ENCODE data around the gene GLYATL3.

The GLYATL3 gene

DNA sequence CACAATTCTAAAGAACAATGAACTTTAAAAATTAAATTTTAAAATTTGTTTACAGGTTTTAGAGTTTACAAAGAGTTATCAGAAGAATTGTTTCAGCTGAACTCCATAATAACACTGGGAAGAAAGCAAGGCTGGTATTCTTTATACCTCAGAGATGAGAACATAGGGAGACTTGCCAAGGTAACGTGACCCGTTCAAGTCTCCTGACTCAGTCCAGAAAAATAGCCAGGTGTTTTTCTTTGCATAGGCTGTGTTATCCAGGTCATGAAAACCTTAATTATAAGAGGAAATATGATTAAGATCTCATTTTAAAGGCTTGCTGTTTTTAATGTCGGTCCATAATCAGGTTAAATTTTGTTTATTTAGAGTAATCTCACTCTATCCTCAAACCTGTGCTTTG, 42.2 kb downstream of the GLYATL3 start:
- H3K4me3 ChIP-seq (ENCODE audit: low read depth, low read length): no peak overlapping the region
- TF ChIP-seq, protein P1, sequence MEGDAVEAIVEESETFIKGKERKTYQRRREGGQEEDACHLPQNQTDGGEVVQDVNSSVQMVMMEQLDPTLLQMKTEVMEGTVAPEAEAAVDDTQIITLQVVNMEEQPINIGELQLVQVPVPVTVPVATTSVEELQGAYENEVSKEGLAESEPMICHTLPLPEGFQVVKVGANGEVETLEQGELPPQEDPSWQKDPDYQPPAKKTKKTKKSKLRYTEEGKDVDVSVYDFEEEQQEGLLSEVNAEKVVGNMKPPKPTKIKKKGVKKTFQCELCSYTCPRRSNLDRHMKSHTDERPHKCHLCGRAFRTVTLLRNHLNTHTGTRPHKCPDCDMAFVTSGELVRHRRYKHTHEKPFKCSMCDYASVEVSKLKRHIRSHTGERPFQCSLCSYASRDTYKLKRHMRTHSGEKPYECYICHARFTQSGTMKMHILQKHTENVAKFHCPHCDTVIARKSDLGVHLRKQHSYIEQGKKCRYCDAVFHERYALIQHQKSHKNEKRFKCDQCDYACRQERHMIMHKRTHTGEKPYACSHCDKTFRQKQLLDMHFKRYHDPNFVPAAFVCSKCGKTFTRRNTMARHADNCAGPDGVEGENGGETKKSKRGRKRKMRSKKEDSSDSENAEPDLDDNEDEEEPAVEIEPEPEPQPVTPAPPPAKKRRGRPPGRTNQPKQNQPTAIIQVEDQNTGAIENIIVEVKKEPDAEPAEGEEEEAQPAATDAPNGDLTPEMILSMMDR (IDR thresholded peaks at IDR 0.05; ENCODE audit: low read depth, low read length, missing control alignments): no peak
- DNase-seq (ENCODE audit: low read depth): no peak
- in situ Hi-C loops (cut with HindIII; ENCODE audit: low sequenced_read_pairs): no loop called here

DNA sequence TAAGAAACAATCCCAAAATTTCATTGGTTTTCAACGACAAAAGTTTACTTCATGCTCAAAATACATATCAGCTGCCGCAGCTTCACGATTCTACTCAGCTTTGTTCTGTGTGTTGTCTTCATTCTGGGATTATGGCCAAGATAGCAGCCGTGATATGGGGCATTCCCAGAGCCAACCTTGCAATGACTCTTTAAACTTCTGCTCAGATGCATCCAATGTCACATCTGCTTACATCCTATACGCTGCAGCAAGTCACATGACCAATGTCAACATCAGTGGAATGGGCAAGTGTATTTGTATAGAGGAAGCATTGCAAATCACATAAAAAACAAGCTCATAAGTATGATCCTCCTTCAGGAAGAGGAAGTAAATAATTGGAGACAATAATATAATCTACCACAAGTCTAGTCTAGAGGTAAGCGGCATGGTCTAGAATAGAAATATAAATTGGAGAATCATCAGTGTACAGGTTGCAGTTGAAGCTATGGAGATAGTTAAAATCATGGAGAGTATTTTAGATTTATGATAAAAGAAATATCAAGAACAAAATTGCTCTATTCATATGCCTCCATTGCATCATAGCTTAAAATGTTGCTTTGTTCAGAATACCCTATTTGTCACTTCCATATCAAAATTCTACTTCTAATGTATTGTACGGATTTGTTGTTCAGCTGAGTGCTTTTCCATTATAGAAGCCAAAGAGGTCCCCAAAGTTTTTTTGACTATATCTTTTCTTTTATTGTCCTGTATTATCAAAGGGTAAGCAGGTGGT, 43.5 kb downstream of the GLYATL3 start:
- in situ Hi-C loops (cut with HindIII; ENCODE audit: low sequenced_read_pairs): no loop called here

DNA sequence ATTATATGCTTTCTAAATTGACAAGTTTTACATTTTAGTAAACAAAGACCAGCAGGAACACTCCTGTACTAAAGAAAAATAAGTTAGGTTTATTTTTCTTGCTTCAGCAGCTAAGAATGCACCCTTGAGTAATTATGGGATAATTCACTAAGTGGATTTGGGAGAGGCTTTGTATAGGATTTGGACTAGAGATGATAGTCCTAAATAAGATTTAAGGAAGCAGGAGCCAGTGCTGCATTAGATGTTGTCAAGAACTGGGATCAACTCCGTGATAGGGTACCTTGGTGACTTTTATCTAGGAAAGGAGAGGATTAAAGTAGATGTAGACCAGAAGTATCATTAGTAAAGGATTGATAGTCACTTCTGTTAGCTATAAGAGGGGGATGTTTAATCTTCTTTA, 46.6 kb downstream of the GLYATL3 start:
- no peak overlapping the region for H3K4me3 ChIP-seq (ENCODE audit: low read depth, low read length)
- in situ Hi-C loops (cut with HindIII; ENCODE audit: low sequenced_read_pairs): no loop called here
- DNase-seq (ENCODE audit: low read depth): no peak
- TF ChIP-seq, protein P1 (IDR thresholded peaks at IDR 0.05; ENCODE audit: low read depth, low read length, missing control alignments): no peak

More for the DNA sequence above, 43.5 kb downstream of the GLYATL3 start:
- no peak for DNase-seq (ENCODE audit: low read depth)
- H3K4me3 ChIP-seq (ENCODE audit: low read depth, low read length): no peak overlapping the region
- TF ChIP-seq, protein P1 (IDR thresholded peaks at IDR 0.05; ENCODE audit: low read depth, low read length, missing control alignments): no peak

DNA sequence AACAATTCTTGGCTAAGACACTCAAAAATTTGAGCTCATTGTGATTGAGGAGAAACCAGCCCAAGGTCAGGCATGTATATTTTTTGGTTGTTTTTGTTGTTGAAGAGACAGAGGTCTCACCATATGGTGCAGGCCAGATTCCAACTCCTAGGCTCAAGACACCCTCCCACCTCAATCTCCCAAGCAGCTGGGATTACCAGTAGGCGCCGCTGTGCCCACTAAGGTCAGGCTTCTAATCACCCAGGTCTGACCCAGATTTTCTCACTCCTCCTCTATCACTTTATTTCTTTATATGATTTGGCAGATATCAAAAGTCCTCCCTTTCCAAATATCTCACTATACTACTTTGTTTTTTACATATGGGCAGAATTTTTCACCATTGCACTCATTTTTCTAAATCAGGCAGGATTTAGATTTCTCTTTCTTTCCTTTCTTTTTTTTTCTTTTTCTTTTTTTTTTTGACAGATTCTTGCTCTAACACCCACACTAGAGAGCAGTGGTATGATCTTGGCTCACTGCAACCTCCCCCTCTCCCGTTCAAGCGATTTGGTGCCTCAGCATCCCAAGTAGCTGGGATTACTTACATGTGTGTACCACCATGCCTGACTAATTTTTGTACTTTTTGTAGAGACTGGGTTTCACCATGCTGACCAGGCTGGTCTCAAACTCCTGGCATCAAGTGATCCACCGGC, 49.0 kb downstream of the GLYATL3 start:
- DNase-seq (ENCODE audit: low read depth): no peak
- TF ChIP-seq, protein P1 (IDR thresholded peaks at IDR 0.05; ENCODE audit: low read depth, low read length, missing control alignments): no peak
- H3K4me3 ChIP-seq (ENCODE audit: low read depth, low read length): no peak overlapping the region
- in situ Hi-C loops (cut with HindIII; ENCODE audit: low sequenced_read_pairs): no loop called here

DNA sequence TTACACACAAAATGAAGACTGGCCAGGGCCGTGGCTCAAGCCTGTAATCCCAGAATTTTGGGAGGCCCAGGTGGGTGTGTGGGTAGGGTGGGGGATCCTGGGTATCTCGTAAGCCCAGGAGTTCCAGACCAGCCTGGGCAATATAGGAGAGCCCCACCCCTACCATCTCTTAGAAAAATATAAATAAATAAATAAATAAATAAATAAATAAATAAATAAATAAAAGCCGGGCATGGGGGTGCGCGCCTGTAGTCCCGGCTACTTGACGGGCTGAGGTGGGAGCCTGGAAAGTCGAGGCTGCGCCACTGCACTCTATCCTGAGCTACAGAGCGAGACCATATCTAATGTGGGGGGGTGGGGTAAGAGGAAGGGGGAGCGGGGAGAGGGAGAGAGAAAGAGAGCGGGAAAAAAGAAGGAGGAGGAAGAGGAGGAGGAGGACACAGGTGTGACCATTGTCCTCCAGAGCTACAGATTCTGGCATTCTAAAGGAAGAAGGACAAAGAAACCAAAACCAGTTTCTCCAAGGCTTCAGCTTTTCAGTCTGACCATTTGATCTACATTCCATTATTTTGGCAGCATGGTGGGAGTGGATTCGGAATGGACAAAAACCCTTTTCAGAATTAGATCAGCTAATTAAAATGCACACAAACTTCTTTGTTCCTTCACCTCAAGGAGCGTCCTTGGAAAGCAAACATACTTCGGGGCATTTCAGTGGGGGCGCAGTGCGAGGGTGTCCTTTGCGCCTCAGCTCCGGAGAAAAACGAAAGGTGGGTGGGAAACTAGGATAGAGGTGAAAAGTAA, 50.2 kb downstream of the GLYATL3 start:
- no peak for DNase-seq (ENCODE audit: low read depth)
- TF ChIP-seq, protein P1 (IDR thresholded peaks at IDR 0.05; ENCODE audit: low read depth, low read length, missing control alignments): no peak
- H3K4me3 ChIP-seq (ENCODE audit: low read depth, low read length): peak overlapping the region; percentile 49
- in situ Hi-C loops (cut with HindIII; ENCODE audit: low sequenced_read_pairs): no loop called here

DNA sequence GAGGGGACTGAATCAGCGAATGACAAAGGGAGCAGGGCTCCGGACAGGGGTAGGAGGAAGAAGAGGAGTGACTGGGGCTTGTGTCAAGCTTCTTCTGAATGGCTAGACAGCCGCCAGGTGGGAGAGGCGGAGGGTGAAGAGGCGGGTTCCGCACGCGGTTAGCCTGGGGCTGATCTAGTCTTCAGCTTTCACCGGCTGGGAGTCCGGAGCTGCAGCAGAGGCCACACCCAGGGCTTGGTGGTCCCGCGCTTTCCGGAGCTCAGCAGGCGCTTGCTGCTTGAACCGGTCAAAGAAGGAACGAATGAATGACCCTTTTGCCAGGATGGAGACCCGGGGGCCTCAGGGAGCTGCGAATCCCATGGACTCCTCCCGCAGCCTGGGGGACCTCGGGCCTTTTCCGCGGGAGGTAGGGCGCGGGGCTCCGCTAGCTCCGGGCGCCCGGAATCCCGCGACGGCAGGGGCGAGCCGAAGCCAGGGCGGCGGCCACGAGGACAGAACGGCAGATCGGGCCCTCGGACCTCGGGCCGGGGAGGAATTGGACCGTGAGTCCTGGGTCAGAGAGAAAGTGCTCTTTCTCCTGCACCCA, 50.9 kb downstream of the GLYATL3 start, which contains the start of gene C6orf141:
TSS of gene C6orf141 (plus strand) at position 177 of the 586 bp plus-strand sequence. CDS start at position 302, 125 bp downstream.
- in situ Hi-C loops (cut with HindIII; ENCODE audit: low sequenced_read_pairs): no loop called here
- H3K4me3 ChIP-seq (ENCODE audit: low read depth, low read length): peak within 1 kb of the TSS; percentile 49
- TF ChIP-seq, protein P1 (IDR thresholded peaks at IDR 0.05; ENCODE audit: low read depth, low read length, missing control alignments): no peak
- DNase-seq (ENCODE audit: low read depth): no peak

Measured in astrocyte of the cerebellum (primary cell).